Parathyroid adenoma (tissue), 2 donors: ENCODE data around the gene APEH.
A peak's percentile ranks its signal among the peaks of the same experiment; 100 is the strongest.

Source experiments
- H2AFZ ChIP-seq: fragments of 300-600 bp; sonication (generic); one replicate; pipeline ENCODE4 v1.7.0; 2017; ENCODE audit warnings: antibody characterized with exemption, mild to moderate bottlenecking
- H3K27ac ChIP-seq: fragments of 300-600 bp; sonication (generic); one replicate; pipeline ENCODE4 v1.7.0; 2017
- H3K27me3 ChIP-seq: fragments of 300-600 bp; sonication (generic); one replicate; pipeline ENCODE4 v1.7.0; 2017; ENCODE audit warnings: low read length; ENCODE audit not compliant: control insufficient read depth, insufficient read depth
- H3K36me3 ChIP-seq: fragments of 300-600 bp; sonication (generic); one replicate; pipeline ENCODE4 v1.7.0; 2017; ENCODE audit warnings: low read length; ENCODE audit not compliant: control insufficient read depth, insufficient read depth
- H3K4me1 ChIP-seq: fragments of 300-600 bp; sonication (generic); one replicate; pipeline ENCODE4 v1.7.0; 2017; ENCODE audit warnings: control low read depth
- H3K4me2 ChIP-seq: fragments of 300-600 bp; sonication (generic); one replicate; pipeline ENCODE4 v1.7.0; 2017; ENCODE audit warnings: low read length
- H3K4me3 ChIP-seq: fragments of 300-600 bp; sonication (generic); one replicate; pipeline ENCODE4 v1.7.0; 2017; ENCODE audit warnings: low read depth, low read length
- H3K79me2 ChIP-seq: fragments of 300-600 bp; sonication (generic); one replicate; pipeline ENCODE4 v1.7.0; 2017; ENCODE audit warnings: control low read depth
- H3K9ac ChIP-seq: fragments of 300-600 bp; sonication (generic); one replicate; pipeline ENCODE4 v1.7.0; 2017; ENCODE audit warnings: mild to moderate bottlenecking
- H3K9me3 ChIP-seq: fragments of 300-600 bp; sonication (generic); one replicate; pipeline ENCODE4 v1.7.0; 2017; ENCODE audit warnings: low read length; ENCODE audit not compliant: control insufficient read depth
- TF ChIP-seq, protein P1 (sequence below): fragments of 300-600 bp; sonication (generic); IDR thresholded peaks from one replicate; pipeline ENCODE4 v1.7.0; 2017; ENCODE audit warnings: antibody characterized with exemption, mild to moderate bottlenecking
- donor health status: primary hyperparathyroidism.

The APEH gene

DNA sequence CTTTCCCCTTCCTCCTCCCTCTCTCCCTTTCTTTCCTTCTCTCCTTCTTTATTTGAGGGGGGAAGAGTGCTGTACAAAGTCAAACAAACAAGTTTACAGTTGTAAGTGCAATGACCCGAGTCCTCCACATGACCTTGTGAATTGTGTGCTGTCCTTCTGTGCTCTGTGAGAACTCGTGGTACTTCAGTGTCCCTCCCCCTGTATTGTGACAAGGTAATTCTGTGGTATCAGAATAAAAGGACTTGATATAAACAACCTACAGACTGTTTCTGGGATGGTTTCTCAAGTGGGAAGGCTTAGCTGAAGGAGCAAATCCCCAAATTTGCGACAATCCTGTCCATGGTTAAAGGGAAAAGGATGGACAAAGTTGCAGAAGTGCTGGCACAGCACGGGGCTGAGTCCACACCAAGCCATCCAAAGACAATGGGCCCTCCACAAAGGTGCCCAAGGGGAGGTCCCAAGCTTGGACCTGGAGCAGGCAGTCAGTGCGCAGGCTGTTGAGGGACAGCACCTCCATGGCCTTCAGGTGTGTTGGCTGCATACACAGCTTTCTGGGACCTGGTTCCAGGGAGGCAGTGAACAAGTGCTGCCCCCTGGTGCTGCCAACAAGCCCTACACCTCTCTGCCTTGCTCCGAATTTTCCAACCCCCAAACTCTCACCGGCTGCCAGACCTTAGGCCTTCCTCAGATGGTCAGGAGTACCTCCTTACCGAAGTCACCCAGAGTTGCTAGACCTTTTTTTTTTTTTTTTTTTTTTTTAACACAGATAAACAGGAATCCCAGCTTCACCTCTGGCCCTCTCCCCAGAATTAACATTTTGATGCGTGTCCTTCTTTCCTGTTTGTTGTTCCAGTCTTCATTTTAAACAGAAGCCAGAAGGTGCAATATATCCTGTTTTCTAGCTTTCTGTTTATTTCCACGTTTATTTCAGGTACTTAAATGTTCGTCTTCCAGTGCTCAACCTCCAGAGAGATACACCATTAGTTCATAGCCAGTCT is 2.6 kb upstream of the APEH start:
- Histone ChIP-seq H3K79me2 (no peaks in the 10 kb centered on the region), H3K27ac (peak overlapping the region; percentile 46), H3K36me3 (no peaks in the 10 kb centered on the region), H3K27me3 (no peaks in the 10 kb centered on the region), H3K4me1 (peaks cover 17% of the 10 kb centered on the region), H2AFZ (no peak overlapping the region), H3K9me3 (no peaks in the 10 kb centered on the region), H3K4me3 (no peak overlapping the region), H3K4me2 (no peak overlapping the region), H3K9ac (no peak overlapping the region)
- TF ChIP-seq, protein P1, sequence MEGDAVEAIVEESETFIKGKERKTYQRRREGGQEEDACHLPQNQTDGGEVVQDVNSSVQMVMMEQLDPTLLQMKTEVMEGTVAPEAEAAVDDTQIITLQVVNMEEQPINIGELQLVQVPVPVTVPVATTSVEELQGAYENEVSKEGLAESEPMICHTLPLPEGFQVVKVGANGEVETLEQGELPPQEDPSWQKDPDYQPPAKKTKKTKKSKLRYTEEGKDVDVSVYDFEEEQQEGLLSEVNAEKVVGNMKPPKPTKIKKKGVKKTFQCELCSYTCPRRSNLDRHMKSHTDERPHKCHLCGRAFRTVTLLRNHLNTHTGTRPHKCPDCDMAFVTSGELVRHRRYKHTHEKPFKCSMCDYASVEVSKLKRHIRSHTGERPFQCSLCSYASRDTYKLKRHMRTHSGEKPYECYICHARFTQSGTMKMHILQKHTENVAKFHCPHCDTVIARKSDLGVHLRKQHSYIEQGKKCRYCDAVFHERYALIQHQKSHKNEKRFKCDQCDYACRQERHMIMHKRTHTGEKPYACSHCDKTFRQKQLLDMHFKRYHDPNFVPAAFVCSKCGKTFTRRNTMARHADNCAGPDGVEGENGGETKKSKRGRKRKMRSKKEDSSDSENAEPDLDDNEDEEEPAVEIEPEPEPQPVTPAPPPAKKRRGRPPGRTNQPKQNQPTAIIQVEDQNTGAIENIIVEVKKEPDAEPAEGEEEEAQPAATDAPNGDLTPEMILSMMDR = peak; percentile 85

DNA sequence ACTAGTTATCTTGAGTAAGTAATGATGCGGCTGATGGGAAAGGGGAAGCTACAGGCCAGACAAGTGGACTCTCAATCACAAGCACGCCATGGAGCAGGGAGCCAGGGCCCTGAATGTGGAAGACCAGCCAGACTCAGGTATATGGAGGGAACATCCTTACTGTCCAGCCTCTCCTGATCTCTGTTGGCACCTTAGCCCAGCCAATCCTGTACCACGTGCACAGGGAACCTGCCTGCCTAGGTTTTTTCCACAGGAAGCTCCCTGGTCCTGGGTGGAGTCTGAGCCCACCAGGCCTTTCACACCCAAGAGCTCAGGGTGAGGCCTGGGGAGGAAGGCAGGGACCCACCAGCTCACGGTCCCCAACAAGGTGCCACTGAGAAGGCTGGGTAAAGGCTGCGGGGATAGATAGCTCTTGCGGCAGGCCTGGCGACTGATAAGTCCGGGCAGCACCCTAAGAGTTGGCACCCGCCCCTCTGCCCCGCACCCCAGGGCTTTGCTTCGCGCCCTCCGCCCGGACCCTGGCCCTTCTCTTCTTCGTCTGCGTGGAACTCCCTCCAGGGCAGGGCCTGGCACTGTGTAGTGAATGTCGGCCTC is 933 bp upstream of the APEH start:
- H3K9ac ChIP-seq = no peak overlapping the region
- H3K9me3 ChIP-seq = no peaks in the 10 kb centered on the region
- H3K36me3 ChIP-seq = no peaks in the 10 kb centered on the region
- H3K79me2 ChIP-seq = no peaks in the 10 kb centered on the region
- H3K27me3 ChIP-seq = no peaks in the 10 kb centered on the region
- H3K4me3 ChIP-seq = peak overlapping the region; percentile 79
- H2AFZ ChIP-seq = peak overlapping the region; percentile 89
- peaks cover 17% of the 10 kb centered on the region for H3K4me1 ChIP-seq
- peak overlapping the region; percentile 64 for H3K4me2 ChIP-seq
- H3K27ac ChIP-seq = peak overlapping the region; percentile 93
- TF ChIP-seq, protein P1 = no peak

DNA sequence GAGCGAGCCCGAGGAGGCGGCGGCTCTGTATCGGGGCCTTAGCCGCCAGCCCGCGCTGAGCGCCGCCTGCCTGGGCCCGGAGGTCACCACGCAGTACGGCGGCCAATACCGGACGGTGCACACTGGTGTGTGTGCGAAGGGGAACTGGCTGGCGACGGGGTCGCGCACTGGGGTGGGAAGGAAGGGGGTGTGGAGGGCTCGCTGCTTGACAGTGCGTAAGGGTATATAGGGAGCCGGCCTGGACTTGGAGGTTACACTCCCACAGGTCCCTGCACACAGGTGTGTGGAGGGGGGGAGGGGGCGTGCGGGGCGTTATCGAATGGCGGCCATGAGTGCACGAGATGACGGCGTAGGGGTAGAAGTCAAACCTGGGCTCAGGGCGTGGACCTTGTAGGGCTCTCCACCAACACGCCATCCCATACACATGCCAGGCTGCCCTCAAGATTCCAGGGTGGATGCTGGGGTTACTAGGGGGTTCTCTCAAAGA is 389 bp downstream of the APEH start:
- Histone ChIP-seq H3K27ac (peak overlapping the region; percentile 93), H3K36me3 (no peaks in the 10 kb centered on the region), H2AFZ (peak overlapping the region; percentile 89), H3K4me3 (peak overlapping the region; percentile 79), H3K4me2 (peak overlapping the region; percentile 64), H3K9ac (peak overlapping the region; percentile 42), H3K4me1 (peaks cover 17% of the 10 kb centered on the region), H3K79me2 (no peaks in the 10 kb centered on the region), H3K9me3 (no peaks in the 10 kb centered on the region), H3K27me3 (no peaks in the 10 kb centered on the region)
- TF ChIP-seq, protein P1 = no peak

DNA sequence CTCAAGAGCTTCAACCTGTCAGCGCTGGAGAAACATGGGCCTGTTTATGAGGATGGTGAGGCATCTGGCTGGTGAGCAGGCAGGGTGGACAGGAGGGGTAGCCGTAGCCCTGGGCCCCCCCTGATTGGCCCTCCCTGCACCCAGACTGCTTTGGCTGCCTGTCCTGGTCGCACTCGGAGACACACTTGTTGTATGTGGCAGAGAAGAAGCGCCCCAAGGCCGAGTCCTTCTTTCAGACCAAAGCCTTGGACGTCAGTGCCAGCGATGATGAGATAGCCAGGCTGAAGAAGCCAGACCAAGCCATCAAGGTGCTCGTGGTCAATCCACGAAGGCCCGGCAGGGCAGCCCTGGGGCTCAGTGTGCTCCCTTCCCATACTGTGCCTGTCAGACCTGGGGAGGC is 1.8 kb downstream of the APEH start:
- Histone ChIP-seq H3K9ac (no peak overlapping the region), H3K27ac (no peak overlapping the region)

More for the DNA sequence above, 1.8 kb downstream of the APEH start:
- Histone ChIP-seq H3K36me3 (no peaks in the 10 kb centered on the region), H3K4me3 (no peak overlapping the region), H2AFZ (no peak overlapping the region), H3K79me2 (no peaks in the 10 kb centered on the region), H3K27me3 (no peaks in the 10 kb centered on the region), H3K9me3 (no peaks in the 10 kb centered on the region), H3K4me2 (no peak overlapping the region), H3K4me1 (peaks cover 17% of the 10 kb centered on the region)
- TF ChIP-seq, protein P1 = no peak
